Left kidney (tissue), 2 donors: ENCODE measurements around the gene ADD3. TPM values are rescaled to one million over a fixed set of nuclear protein-coding genes. Genes with fewer than 3 reads are reported as not detected.
A peak's percentile ranks its signal among the peaks of the same experiment; 100 is the strongest.

Experiments
- DNase-seq: peaks from one replicate; pipeline ENCODE4 v3.0.0-alpha.2; 2013
- polyA plus RNA-seq: library from polyadenylated mRNA; unstranded; fragments of 120-200 nt; gene quantifications from one replicate; pipeline ENCODE4 v1.2.1, GENCODE V29; 2013; ENCODE audit not compliant: insufficient read length

Gene ADD3
- polyA plus RNA-seq, 1 donor = 353 TPM

DNA sequence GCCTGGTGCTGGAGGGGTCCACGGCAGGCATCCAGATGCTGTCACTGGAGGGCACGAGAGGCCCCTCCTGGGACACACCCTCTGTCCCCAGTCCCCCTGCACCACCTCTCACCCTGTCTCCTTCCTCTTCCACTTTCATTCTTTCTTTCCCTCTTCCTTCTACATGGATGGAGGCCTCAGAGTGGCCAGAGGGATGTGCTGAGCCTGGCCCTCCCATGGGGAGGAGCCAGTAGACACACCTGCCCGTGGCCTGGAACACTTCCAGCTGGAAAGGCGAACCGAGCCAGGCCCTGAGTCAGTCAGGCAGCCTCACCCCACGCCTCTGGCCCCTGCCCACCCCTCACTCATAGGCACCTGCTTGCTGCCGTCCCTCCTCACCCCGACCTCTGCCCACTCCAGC is 143.7 kb downstream of the ADD3 start:
- DNase-seq = peak; percentile 49

- DNase-seq = no peak
These were observed 144.2 kb downstream of the ADD3 start for GRCh38 chr10:110151971-110152370.

DNA sequence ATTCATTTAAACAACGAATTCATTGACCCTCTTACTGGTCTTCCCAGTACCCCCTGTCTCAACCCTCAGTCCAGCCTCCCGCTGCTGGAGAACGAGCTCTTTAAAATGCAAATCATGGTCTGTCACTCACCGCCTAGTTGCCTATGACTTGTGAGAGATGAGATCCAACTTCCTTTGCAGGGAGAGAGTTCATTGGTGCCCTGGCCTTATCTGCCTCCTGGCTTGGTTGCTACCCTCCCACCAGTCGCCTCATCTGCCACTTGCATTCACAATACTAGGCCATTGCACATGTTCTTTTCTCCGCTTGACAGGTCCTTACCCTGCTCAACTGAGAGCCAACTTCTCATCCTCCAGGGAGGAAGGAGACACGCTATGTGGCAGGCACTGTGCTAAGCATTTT is 145.6 kb downstream of the ADD3 start:
- no peak for DNase-seq

DNA sequence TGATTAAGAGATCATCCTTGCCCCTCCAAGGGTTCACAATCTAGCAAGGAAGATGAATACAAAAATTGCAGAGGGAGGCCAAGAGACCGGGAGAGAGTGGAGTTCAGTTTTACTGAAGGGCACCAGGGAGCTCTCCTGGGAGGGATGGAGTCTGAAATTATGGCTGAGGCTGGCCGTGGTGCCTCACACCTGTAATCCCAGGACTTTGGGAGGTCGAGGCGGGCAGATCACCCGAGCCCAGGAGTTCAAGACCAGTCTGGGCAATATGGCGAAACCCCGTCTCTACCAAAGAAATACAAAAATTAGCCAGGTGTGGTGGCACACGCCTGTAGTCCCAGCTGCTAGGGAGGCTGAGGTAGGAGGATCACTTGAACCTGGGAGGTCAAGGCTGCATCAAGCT is 148.3 kb downstream of the ADD3 start:
- no peak for DNase-seq

DNA sequence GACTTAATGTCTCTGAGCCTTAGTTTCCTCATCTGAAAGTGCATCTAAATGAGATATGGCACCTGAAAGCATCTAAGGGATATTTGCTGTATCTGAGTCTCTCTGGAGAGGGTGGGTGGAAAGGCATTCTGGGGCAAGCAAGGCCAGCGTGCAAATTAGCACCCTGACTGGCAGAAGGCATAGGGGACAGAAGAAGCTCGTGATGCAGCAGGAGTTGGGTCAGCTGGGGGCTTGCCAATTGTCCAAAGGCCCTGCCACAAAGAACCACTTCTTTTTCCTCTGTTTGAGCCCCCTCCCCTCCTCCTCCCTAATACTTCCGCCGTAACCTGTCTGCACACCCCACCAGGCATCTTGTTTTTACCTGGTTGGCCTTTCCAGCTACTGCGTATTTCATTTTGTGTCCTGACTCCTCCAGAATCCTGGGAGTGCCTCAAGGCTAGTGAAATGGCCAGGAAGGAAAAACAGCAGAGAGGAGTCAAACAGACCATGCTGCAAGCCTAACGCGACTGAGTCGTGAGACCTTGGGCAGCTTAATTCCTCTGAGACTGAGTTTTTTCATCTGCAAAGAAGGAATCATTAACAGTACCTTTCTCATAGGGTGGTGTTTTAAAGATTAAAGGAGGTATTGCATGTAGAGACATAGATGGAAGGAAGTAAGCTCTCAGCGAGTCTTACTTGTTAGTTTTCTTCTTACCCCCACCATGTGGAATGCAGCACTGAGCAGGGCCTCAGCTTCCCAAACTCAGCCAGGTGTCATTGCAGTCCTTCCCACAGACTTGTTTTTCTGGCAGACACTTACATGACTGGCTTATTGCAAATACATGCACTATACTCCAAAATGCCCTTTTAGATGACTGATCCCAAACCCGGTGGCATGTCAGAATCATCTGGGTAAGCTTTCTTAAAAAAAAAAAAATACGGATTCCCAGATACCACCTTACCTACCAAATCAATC is 150.5 kb downstream of the ADD3 start:
- no peak for DNase-seq

- DNase-seq = no peak
These were observed 152.3 kb downstream of the ADD3 start for GRCh38 chr10:110160081-110160480.

GRCh38 chr10:110160522-110160921 is 152.7 kb downstream of the ADD3 start:
- DNase-seq = no peak

DNA sequence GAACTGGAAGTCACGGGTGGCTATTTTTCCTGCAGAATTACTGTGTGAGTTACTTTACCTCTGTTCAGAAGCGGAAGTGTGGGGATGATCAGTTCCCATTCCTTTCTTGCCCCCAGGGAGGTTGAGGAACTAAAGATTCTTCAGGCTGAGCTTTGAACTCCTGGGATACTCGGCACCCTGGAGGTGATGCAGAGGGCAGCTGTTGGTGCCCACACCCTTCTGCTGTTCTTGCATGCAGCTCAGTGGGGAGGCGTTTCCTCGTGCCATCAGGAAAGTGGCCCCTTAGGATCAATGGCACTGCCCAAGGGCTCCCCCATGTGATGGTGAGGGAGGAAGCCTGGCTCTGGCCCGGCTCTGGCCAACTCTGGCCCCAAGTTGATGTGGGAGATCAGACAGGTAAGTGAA is 155.0 kb downstream of the ADD3 start:
- no peak for DNase-seq

GRCh38 chr10:110163192-110163773 is 155.5 kb downstream of the ADD3 start:
- no peak for DNase-seq

DNA sequence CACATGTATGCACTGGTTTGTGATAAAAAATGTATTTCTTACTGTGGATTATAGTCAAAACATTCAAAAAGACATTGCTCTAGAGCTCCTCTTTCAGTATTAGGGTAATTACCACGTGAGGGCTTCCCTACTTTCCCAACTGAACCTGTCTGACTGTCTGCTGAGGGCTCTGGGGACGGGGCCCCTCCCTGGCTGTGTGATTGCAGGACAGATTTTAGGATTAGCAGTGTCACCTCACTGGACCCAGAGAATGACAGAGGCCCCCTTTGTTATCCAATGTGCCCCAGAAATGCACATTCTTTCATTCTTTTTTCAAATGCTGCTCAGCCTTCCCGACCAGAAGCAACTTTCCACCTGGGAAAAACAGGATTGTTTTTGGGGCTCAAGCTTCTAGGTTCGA is 156.1 kb downstream of the ADD3 start:
- DNase-seq = no peak

GRCh38 chr10:110165239-110165638 is 157.5 kb downstream of the ADD3 start:
- DNase-seq = no peak

DNA sequence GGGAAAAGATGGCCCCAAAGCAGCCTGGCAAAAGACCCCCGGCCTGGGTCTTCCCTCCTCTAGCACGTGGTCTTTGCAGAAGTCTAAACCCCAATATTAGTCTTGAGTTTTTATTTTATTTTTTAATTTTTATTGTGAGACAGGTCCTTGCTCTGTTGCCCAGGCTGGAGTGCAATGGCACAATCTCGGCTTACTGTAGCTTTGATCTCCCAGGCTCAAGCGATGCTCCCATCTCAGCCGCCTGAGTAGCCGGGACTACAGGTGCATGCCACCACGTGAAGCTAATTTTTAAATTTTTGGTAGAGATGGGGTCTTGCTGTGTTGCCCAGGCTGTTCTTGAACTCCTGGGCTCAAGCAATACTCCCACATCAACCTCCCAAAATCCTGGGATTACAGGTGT is 159.4 kb downstream of the ADD3 start:
- DNase-seq = no peak

GRCh38 chr10:110168601-110169481 is 161.1 kb downstream of the ADD3 start:
- no peak for DNase-seq

- no peak for DNase-seq
These were observed 161.8 kb downstream of the ADD3 start for GRCh38 chr10:110169586-110169985.

- DNase-seq = no peak
These were observed 162.6 kb downstream of the ADD3 start for GRCh38 chr10:110170142-110170971.

- no peak for DNase-seq
These were observed 163.2 kb downstream of the ADD3 start for GRCh38 chr10:110171032-110171431.

GRCh38 chr10:110172155-110172554 is 164.4 kb downstream of the ADD3 start:
- no peak for DNase-seq

- DNase-seq = no peak
These were observed 166.4 kb downstream of the ADD3 start for GRCh38 chr10:110174201-110174600.

- no peak for DNase-seq
These were observed 167.0 kb downstream of the ADD3 start for GRCh38 chr10:110174816-110175215.

DNA sequence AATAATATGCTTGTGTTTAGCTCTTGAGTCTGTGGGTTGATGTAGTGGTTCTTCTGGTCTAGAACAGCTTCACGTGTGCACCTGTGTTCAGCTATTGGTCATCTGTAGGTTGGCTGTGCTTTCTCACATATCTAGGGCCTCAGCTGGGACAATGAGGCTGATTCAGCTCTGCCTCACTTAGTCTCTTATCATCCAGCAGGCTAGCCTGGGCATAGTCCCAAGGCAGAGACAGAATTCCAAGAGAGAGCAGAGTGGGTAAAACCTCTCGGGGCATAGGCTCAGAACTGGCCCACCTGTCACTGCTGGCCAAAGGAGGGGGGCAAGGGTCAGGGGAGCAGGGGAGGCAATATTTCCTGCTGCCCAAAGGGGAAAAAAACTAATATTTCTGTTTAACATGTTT is 167.6 kb downstream of the ADD3 start:
- DNase-seq = no peak

- DNase-seq = no peak
These were observed 168.6 kb downstream of the ADD3 start for GRCh38 chr10:110176141-110177030.
